GM20431 (cell line): ENCODE data around the gene INTS7.

ENCODE experiments used
- in situ Hi-C: fragments of 300-500 bp; cut with MseI, MboI; formaldehyde crosslinking; loops from one replicate; pipeline ENCODE4 v1.15.0; 2020; ENCODE audit warnings: low sequenced_read_pairs; ENCODE audit not compliant: unreplicated experiment

The INTS7 gene

GRCh38 chr1:212035123-212035834 is at the start of gene INTS7, which contains the start of gene DTL:
INTS7 (minus strand) TSS chr1:212035557; CDS start chr1:212035437, 120 bp downstream.
DTL (plus strand) TSS chr1:212035748; CDS start chr1:212035891, 143 bp downstream.
- in situ Hi-C loops = loop anchor here (25.0 kb wide), 1 partner anchor 348 kb away; the partner anchor contains the start of gene NEK2

- in situ Hi-C loops = no loop called here
Observed at GRCh38 chr1:212082765-212083406, 47.5 kb upstream of the INTS7 start.

DNA sequence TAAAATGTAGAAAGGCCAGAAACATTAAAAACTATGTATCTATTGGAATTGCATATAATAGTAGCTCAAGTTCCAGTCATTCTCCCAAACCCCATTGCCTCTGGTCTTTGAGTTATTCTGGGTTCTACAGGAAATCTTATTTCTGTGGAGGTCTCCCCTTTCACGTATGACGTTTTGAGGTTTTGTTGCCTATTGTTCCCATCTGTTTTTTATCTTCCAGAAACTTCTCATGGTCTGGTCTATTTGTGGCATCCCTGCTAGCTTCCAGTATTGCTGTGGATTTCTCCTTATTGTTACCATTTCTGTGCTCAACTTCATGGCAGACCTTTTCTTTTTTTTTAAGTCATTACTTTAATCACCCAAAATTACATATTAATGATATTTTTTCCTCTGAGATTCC is 43.5 kb upstream of the INTS7 start:
- in situ Hi-C loops = no loop called here

DNA sequence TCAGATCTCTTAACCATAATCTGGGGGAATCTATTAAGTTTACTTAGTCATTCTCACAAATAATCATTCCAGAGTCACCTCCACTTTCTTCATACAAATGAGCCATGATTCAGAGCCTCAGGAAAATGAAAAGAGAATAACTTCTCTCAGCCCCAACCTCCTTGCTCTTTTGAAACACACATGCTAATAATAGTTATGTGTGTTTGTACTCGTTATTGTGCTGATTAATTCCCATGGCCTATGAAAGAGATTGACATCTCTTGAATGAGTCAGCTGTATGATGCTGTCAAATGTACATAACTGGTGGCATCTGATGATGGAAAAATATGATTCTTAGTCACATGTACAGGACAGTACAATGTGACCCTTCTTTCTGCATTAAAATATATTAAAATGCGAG is 41.7 kb upstream of the INTS7 start:
- in situ Hi-C loops = no loop called here

DNA sequence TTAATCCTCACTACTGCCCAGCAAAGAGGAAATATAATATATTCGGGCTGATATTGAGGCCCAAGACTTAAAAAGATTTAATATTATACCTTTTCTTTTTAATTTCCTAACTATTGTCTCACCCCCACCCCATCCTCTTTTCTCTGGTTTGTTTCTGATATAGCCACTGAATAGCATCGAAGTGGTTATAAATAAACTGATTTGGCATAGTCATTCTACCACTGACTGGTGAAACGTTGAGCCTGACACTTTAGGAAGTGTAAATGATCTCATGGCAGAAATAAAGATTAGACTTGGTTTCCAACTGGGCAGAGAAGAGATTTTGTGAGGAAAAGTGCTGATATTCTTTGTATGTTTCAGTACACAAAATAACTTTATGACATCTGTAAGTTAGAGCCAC is 39.5 kb upstream of the INTS7 start:
- in situ Hi-C loops = loop anchor here (25.0 kb wide), 2 partner anchors 287 to 387 kb away; no protein-coding TSS in a partner anchor

DNA sequence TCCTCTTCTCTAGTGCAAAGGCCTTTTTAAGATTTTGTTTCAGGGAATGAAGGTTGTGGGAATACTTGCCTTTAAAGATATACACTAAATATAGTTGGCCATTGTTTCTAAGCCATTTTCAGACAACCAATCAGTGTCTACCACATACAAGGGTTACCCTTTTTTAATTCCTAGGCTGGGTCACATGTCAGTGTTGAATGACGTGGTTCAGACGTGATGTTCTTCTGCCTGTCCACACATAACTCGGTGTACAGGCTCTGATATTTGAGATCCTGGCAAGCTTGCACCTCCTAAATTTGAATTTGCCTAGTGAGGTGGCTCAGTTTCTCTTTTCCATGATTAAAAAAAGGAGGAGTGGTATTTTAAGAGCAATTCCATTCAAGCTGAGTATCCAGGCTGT is 39.0 kb upstream of the INTS7 start:
- in situ Hi-C loops = loop anchor here (25.0 kb wide), 2 partner anchors 288 to 388 kb away; no protein-coding TSS in a partner anchor

GRCh38 chr1:212073490-212073889 is 38.1 kb upstream of the INTS7 start:
- in situ Hi-C loops = loop anchor here (25.0 kb wide), 2 partner anchors 289 to 389 kb away; no protein-coding TSS in a partner anchor

GRCh38 chr1:212072047-212072446 is 36.7 kb upstream of the INTS7 start:
- in situ Hi-C loops = loop anchor here (25.0 kb wide), 2 partner anchors 290 to 390 kb away; no protein-coding TSS in a partner anchor

GRCh38 chr1:212070720-212071302 is 35.5 kb upstream of the INTS7 start:
- in situ Hi-C loops = loop anchor here (25.0 kb wide), 2 partner anchors 291 to 391 kb away; no protein-coding TSS in a partner anchor

DNA sequence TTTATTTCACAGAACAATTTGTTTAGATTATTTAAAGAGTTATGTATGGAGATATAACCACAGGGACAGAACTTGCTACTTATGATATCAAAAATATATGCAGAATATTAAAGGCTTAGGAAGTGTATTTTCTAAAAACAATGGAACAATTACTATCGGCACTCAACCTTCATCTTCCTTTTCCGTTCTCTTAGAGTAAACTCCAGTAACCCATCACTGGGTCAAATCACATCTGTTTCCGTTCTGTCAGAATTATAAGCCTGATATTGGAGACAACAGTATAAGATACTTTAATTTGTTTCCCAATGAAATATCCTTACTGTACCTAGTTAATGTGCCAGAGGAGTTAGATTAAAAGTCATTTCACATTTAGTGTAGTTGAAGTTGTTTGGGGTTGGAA is 32.4 kb upstream of the INTS7 start:
- in situ Hi-C loops = loop anchor here (25.0 kb wide), 2 partner anchors 295 to 395 kb away; no protein-coding TSS in a partner anchor

DNA sequence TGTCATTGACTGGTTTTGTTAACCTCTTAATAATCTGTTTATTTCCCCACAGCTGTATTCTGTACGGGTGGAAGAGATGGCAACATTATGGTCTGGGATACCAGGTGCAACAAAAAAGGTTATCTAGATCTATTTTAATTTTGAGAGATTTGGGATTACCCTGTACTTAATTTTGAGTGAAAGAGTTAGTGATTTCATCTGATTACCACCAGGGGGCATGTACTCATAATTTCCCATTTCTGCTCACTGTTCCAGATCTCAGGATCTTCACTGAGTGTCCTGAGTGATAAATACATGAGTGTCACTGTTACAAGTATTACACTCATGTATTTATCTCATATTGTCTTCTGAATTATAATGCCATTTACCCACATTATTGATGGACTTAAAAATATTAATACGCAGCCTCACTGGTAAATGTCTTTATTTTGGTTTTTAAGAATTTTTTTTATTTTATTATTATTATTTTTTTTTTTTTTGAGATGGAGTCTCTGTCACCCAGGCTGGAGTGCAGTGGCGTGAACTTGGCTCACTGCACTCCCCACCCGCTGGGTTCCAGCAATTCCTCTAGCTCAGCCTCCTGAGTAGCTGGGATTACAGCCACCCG is 27.6 kb upstream of the INTS7 start:
- in situ Hi-C loops = loop anchor here (25.0 kb wide), 2 partner anchors 299 to 399 kb away; no protein-coding TSS in a partner anchor

DNA sequence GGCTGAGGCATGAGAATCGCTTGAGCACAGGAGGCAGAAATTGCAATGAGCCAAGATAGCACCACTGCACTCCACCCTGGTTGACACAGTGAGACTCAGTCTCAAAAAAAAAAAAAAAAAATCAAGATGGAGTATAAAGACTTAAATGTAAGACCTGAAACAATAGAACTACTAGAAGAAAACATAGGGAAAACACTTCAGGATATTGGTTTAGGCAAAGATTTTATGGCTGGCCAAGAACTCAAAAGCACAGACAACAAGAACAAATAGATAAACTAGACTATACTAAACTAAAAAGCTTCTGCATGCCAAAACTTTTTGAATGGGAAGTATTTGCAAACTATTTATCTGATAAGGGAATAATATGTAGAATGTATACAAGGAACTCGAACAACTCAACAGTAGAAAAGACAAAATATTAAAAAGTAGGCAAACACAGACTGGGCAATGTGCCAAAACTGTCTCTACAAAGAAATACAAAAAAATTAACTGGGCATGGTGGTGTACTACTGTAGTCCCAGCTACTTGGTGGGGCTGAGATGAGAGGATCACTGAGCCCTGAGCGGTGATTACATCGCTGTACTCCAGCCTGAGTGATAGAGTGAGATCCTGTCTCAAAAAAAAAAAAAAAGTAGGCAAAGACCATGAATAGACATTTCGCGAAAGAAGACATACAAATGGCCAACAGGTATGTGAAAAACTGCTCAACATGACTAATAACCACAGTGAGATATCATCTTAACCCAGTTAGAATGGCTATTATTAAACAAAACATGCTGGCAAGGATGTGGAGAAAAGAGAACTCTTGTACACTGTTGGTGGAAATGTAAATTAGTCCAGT is 25.5 kb upstream of the INTS7 start:
- in situ Hi-C loops = loop anchor here (25.0 kb wide), 2 partner anchors 301 to 401 kb away; no protein-coding TSS in a partner anchor

- in situ Hi-C loops = loop anchor here (25.0 kb wide), 2 partner anchors 307 to 407 kb away; no protein-coding TSS in a partner anchor
Observed at GRCh38 chr1:212055333-212055732, 20.0 kb upstream of the INTS7 start.

GRCh38 chr1:212053993-212054392 is 18.6 kb upstream of the INTS7 start:
- in situ Hi-C loops = loop anchor here (25.0 kb wide), 2 partner anchors 308 to 408 kb away; no protein-coding TSS in a partner anchor

- in situ Hi-C loops = loop anchor here (25.0 kb wide), 1 partner anchor 359 kb away; the partner anchor contains the start of gene NEK2
Observed at GRCh38 chr1:212045981-212046380, 10.6 kb upstream of the INTS7 start.

DNA sequence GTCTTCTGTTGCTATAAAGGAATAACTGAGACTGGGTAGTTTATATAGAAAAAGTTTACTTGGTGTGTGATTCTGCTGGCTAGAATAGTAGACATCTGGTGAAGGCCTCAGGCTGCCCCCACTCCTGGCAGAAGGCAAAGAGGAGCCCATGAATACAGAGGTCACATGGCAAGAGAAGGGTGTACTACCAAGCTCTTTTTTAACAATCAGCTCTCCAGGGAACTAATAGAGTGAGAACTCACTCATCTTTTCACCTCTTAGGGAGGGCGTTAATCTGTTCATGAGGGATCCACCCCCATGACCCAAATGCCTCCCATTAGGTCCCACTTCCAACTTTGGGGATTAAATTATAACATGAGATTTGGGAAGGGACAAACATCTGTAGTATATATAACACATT is 9.5 kb upstream of the INTS7 start:
- in situ Hi-C loops = loop anchor here (25.0 kb wide), 1 partner anchor 358 kb away; the partner anchor contains the start of gene NEK2

DNA sequence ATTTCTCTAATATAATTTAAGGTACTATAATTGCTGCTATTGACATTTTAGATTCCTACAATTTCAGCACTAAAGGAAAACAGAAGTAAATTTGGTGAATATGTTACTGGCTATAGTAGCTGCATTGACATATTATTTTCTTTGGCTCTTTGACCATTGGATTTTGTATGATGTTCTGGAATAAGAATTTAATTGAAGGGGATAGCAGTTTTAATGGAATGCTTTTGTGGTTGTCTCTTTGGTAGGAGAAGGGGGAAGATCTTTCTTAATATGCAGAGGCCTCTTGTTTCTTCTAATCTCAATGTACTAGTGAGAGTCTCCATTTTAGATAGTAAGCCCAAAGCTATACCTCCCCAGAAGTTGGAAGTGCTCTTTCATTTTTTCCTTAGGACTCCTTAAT is 7.1 kb upstream of the INTS7 start:
- in situ Hi-C loops = loop anchor here (25.0 kb wide), 1 partner anchor 355 kb away; the partner anchor contains the start of gene NEK2

DNA sequence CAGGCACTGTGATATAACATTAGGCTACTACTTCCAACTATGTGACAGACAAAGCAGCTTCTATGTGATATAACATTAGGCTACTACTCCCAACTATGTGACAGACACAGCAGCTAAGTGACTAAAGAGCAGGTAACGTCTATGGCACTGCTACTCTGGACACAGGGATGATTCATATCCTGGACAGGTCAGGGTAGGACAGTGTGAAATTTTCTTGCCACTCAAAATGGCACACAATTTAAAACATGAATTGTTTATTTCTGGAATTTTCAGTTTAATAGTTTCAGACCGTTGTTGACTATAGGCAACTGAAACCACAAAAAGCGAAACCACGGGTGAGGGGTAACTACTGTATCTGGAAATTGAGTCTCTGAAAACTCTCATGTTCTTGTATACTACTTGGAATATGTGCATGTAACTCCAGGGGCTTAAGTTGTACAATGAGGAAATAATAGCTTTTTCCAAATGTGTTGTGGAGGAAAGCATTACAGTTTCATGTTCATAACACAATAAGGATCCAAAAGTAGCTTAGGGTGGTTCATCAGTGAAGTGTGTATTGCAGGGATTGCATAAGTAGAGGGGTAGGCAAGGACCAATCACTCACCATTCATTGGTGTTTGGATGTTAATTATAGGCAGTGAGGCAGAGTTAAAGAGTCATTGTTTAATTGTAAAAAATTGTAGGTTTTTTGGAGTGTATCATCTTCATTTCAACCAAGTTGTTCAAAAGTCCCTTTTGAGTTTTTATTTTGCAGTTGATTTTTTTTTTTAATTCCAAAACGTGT is 5.5 kb upstream of the INTS7 start:
- in situ Hi-C loops = loop anchor here (25.0 kb wide), 1 partner anchor 354 kb away; the partner anchor contains the start of gene NEK2
